SK-N-SH (cell line): Measurements from ENCODE around the gene C20orf96. TPM values are rescaled to one million over a fixed set of nuclear protein-coding genes. Genes with fewer than 3 reads are reported as not detected.

Source experiments
- CTCF ChIA-PET: fragments of 300-600, 350-600 bp; formaldehyde crosslinking; extraction: SDS; loops from one replicate; lab custom pipeline; 2021; lab: Yijun Ruan, JAX
- POLR2A ChIA-PET: fragments of 350-600 bp; sonication (Branson Sonifier 250); formaldehyde crosslinking; extraction: SDS; loops from one replicate; lab custom pipeline; 2020; ENCODE audit warnings: antibody characterized with exemption, inconsistent platforms; lab: Yijun Ruan, JAX
- DNase-seq: peaks from one replicate; pipeline ENCODE4 v3.0.0; 2012
- H2AFZ ChIP-seq: fragments of 200-600 bp; sonication (generic); 2 replicates; pipeline ENCODE4 v1.8.1; 2016; ENCODE audit warnings: antibody characterized with exemption, mild to moderate bottlenecking, low read depth
- H3F3A ChIP-seq: fragments of 200-600 bp; sonication (generic); replicated peaks from 2 replicates; pipeline ENCODE3; 2016; ENCODE audit warnings: antibody characterized with exemption, mild to moderate bottlenecking; ENCODE audit not compliant: insufficient read depth
- H3K27ac ChIP-seq, 2 experiments: fragments of 200-500 bp in 1 of 2; fragments of 200-600 bp in 1 of 2; sonication (Bioruptor generic) in 1 of 2; sonication (generic), shearing (Covaris generic) in 1 of 2; 2 replicates each; pipeline versions ENCODE4 v1.5.1 to v1.6.1; 2014 to 2016; ENCODE audit warnings: low read depth in 2 of 2, inconsistent platforms in 1 of 2, low read length in 1 of 2, mild to moderate bottlenecking in 1 of 2, mixed read lengths in 1 of 2
- H3K27me3 ChIP-seq: fragments of 200-600 bp; sonication (generic), shearing (Covaris generic); 2 replicates; pipeline ENCODE4 v1.6.1; 2016; ENCODE audit warnings: mixed run types; ENCODE audit not compliant: insufficient read depth
- H3K36me3 ChIP-seq, 2 experiments: fragments of 200-500 bp in 1 of 2; fragments of 200-600 bp in 1 of 2; sonication (Bioruptor generic) in 1 of 2; sonication (generic) in 1 of 2; replicated peaks in 1 of 2; 2 replicates each; pipeline versions ENCODE3 to v1.5.1; 2014 to 2016; ENCODE audit warnings: low read length in 1 of 2, mild to moderate bottlenecking in 1 of 2; ENCODE audit not compliant: insufficient read depth in 2 of 2, control insufficient read depth in 1 of 2
- H3K4me1 ChIP-seq, 2 experiments: fragments of 200-500 bp in 1 of 2; fragments of 200-600 bp in 1 of 2; sonication (Bioruptor generic) in 1 of 2; sonication (generic), shearing (Covaris generic) in 1 of 2; 2 replicates each; pipeline versions ENCODE4 v1.5.1 to v1.6.1; 2014 to 2016; ENCODE audit warnings: low read depth in 1 of 2, low read length in 1 of 2, mixed run types in 1 of 2; ENCODE audit not compliant: insufficient read depth in 2 of 2, control insufficient read depth in 1 of 2
- H3K4me2 ChIP-seq: fragments of 200-600 bp; sonication (generic), shearing (Covaris generic); 2 replicates; pipeline ENCODE4 v1.6.1; 2017; ENCODE audit warnings: mixed run types
- H3K4me3 ChIP-seq, 2 experiments: fragments of 200-500 bp in 1 of 2; fragments of 200-600 bp in 1 of 2; sonication (Bioruptor generic) in 1 of 2; sonication (generic), shearing (Covaris generic) in 1 of 2; 2 replicates each; pipeline versions ENCODE4 v1.5.1 to v1.8.1; 2014 to 2016; ENCODE audit warnings: low read depth in 2 of 2, inconsistent platforms in 1 of 2, low read length in 1 of 2, mild to moderate bottlenecking in 1 of 2, mixed read lengths in 1 of 2, moderate library complexity in 1 of 2
- H3K79me2 ChIP-seq: fragments of 200-600 bp; sonication (generic); 2 replicates; pipeline ENCODE4 v1.8.1; 2017; ENCODE audit warnings: mild to moderate bottlenecking; ENCODE audit not compliant: insufficient read depth
- H3K9ac ChIP-seq: fragments of 200-600 bp; sonication (generic); 2 replicates; pipeline ENCODE4 v1.6.1; 2017; ENCODE audit warnings: mixed run types
- H3K9me2 ChIP-seq: fragments of 200-600 bp; sonication (generic); 2 replicates; pipeline ENCODE4 v1.6.1; 2017; ENCODE audit warnings: mixed run types
- H3K9me3 ChIP-seq: fragments of 200-600 bp; sonication (generic); 2 replicates; pipeline ENCODE4 v1.6.1; 2017; ENCODE audit warnings: mixed run types, mild to moderate bottlenecking, moderate library complexity
- H4K20me1 ChIP-seq: fragments of 200-600 bp; sonication (generic); 2 replicates; pipeline ENCODE4 v1.6.1; 2017; ENCODE audit warnings: mild to moderate bottlenecking, mixed run types; ENCODE audit not compliant: insufficient read depth
- ELF1 ChIP-seq: IDR thresholded peaks from 2 replicates; pipeline ENCODE4 v1.4.0; 2012
- EP300 ChIP-seq, 2 experiments: IDR thresholded peaks; 2 replicates each; pipeline versions ENCODE4 v1.4.0 to v1.6.1; 2012; ENCODE audit warnings: borderline replicate concordance in 1 of 2, low read depth in 1 of 2, low read length in 1 of 2
- FOXJ3 ChIP-seq: sonication (generic); formaldehyde crosslinking; IDR thresholded peaks from 2 replicates; pipeline ENCODE4 v1.5.1; 2020; ENCODE audit warnings: mild to moderate bottlenecking, missing genetic modification reagents
- GATA2 ChIP-seq: sonication (generic); formaldehyde crosslinking; IDR thresholded peaks from 2 replicates; pipeline ENCODE4 v1.5.0; 2020; ENCODE audit warnings: mild to moderate bottlenecking, missing genetic modification reagents
- JUND ChIP-seq: IDR thresholded peaks from 2 replicates; pipeline ENCODE4 v1.4.0; 2012
- MEF2A ChIP-seq: IDR thresholded peaks from 2 replicates; pipeline ENCODE4 v1.4.0; 2012; ENCODE audit warnings: low read depth, borderline replicate concordance
- NFIC ChIP-seq: IDR thresholded peaks from 2 replicates; pipeline ENCODE4 v1.4.0; 2012; ENCODE audit warnings: borderline replicate concordance
- NRF1 ChIP-seq: IDR thresholded peaks from 2 replicates; pipeline ENCODE4 v1.6.1; 2012; ENCODE audit warnings: low read depth, mild to moderate bottlenecking, low read length
- POLR2AphosphoS5 ChIP-seq: IDR thresholded peaks from 2 replicates; pipeline ENCODE4 v1.6.1; 2012; ENCODE audit warnings: low read depth, low read length
- RFX5 ChIP-seq: IDR thresholded peaks from 2 replicates; pipeline ENCODE4 v1.6.1; 2012; ENCODE audit warnings: mild to moderate bottlenecking, improper control_type of control experiment, low read length
- SMC3 ChIP-seq: IDR thresholded peaks from 2 replicates; pipeline ENCODE4 v1.6.1; 2012; ENCODE audit warnings: low read depth, low read length, improper control_type of control experiment
- TEAD4 ChIP-seq: IDR thresholded peaks from 2 replicates; pipeline ENCODE4 v1.4.0; 2012; ENCODE audit warnings: mild to moderate bottlenecking, borderline replicate concordance; ENCODE audit not compliant: insufficient read depth
- YY1 ChIP-seq: IDR thresholded peaks from 2 replicates; pipeline ENCODE4 v1.4.0; 2012; ENCODE audit warnings: low read depth, mild to moderate bottlenecking
- WGBS: methylation state at CpG from one replicate; pipeline ENCODE4 v1.1.6; 2017; ENCODE audit warnings: low lambda C conversion rate; 5-methylcytosine and 5-hydroxymethylcytosine counted together
- polyA plus RNA-seq, 3 experiments: library from polyadenylated mRNA; depleted of rRNA; stranded (reverse); fragments of >200 nt; gene quantifications; 2 replicates each; pipeline ENCODE4 v1.2.3, GENCODE V29; 2012
- TF ChIP-seq, protein P1 (sequence below): fragments of 200-600 bp; sonication (generic); IDR thresholded peaks from 2 replicates; pipeline ENCODE4 v1.6.1; 2017; ENCODE audit warnings: antibody characterized with exemption, mild to moderate bottlenecking, moderate library complexity
- TF ChIP-seq, protein P2 (sequence below): IDR thresholded peaks from 2 replicates; pipeline ENCODE4 v1.6.1; 2012; ENCODE audit warnings: mild to moderate bottlenecking, low read depth, low read length, moderate library complexity
- TF ChIP-seq, protein P3 (sequence below): IDR thresholded peaks from 2 replicates; pipeline ENCODE4 v1.4.0; 2012; ENCODE audit warnings: low read depth
- TF ChIP-seq, protein P4 (sequence below): IDR thresholded peaks from 2 replicates; pipeline ENCODE4 v1.4.0; 2012; ENCODE audit warnings: low read depth, borderline replicate concordance
- TF ChIP-seq, protein P5 (sequence below): IDR thresholded peaks from 2 replicates; pipeline ENCODE4 v1.4.0; 2012; ENCODE audit warnings: low read depth, borderline replicate concordance
- TF ChIP-seq, protein P6 (sequence below): fragments of 150-350 bp; IDR thresholded peaks from 2 replicates; pipeline ENCODE4 v1.6.1; 2017; ENCODE audit warnings: antibody characterized with exemption, low read length, low read depth, borderline replicate concordance

Gene C20orf96
- polyA plus RNA-seq, 1 of the 3 experiments (the other 2 are of a cell fraction), result 16.6 TPM

DNA sequence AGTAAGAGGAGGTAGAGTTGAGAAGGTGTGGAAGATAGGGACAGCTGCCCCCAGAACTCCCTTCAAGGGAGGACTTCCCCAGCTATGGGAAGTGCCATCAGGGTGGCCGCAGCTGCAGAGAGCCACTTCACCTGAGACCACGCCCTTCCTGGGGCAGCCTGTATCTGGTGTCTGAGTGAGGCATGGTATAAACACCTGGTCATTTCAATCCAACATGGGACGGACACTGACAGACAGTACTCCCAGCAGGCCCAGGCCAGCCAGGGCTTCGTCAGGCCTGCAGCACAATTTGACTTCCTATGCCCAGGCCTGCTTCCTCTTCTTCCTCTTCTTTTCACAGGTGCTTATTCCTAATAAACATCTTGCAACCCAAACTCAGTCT lies 39.3 kb upstream of the C20orf96 start:
- TF ChIP-seq NRF1 (no peak), POLR2AphosphoS5 (no peak), ELF1 (no peak), EP300 (IDR thresholded peaks at IDR 0.05; ENCODE audit: borderline replicate concordance in 1 of 2, low read depth in 1 of 2, low read length in 1 of 2) (no peak), SMC3 (no peak), TEAD4 (no peak), FOXJ3 (no peak), YY1 (no peak), GATA2 (CRISPR knock-in tag) (no peak), JUND (no peak), NFIC (no peak), RFX5 (no peak), MEF2A (no peak)
- TF ChIP-seq, protein P1, sequence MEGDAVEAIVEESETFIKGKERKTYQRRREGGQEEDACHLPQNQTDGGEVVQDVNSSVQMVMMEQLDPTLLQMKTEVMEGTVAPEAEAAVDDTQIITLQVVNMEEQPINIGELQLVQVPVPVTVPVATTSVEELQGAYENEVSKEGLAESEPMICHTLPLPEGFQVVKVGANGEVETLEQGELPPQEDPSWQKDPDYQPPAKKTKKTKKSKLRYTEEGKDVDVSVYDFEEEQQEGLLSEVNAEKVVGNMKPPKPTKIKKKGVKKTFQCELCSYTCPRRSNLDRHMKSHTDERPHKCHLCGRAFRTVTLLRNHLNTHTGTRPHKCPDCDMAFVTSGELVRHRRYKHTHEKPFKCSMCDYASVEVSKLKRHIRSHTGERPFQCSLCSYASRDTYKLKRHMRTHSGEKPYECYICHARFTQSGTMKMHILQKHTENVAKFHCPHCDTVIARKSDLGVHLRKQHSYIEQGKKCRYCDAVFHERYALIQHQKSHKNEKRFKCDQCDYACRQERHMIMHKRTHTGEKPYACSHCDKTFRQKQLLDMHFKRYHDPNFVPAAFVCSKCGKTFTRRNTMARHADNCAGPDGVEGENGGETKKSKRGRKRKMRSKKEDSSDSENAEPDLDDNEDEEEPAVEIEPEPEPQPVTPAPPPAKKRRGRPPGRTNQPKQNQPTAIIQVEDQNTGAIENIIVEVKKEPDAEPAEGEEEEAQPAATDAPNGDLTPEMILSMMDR, result no peak
- TF ChIP-seq, protein P2, sequence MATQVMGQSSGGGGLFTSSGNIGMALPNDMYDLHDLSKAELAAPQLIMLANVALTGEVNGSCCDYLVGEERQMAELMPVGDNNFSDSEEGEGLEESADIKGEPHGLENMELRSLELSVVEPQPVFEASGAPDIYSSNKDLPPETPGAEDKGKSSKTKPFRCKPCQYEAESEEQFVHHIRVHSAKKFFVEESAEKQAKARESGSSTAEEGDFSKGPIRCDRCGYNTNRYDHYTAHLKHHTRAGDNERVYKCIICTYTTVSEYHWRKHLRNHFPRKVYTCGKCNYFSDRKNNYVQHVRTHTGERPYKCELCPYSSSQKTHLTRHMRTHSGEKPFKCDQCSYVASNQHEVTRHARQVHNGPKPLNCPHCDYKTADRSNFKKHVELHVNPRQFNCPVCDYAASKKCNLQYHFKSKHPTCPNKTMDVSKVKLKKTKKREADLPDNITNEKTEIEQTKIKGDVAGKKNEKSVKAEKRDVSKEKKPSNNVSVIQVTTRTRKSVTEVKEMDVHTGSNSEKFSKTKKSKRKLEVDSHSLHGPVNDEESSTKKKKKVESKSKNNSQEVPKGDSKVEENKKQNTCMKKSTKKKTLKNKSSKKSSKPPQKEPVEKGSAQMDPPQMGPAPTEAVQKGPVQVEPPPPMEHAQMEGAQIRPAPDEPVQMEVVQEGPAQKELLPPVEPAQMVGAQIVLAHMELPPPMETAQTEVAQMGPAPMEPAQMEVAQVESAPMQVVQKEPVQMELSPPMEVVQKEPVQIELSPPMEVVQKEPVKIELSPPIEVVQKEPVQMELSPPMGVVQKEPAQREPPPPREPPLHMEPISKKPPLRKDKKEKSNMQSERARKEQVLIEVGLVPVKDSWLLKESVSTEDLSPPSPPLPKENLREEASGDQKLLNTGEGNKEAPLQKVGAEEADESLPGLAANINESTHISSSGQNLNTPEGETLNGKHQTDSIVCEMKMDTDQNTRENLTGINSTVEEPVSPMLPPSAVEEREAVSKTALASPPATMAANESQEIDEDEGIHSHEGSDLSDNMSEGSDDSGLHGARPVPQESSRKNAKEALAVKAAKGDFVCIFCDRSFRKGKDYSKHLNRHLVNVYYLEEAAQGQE, result no peak
- TF ChIP-seq, protein P3, sequence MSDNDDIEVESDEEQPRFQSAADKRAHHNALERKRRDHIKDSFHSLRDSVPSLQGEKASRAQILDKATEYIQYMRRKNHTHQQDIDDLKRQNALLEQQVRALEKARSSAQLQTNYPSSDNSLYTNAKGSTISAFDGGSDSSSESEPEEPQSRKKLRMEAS, result no peak
- TF ChIP-seq, protein P4, sequence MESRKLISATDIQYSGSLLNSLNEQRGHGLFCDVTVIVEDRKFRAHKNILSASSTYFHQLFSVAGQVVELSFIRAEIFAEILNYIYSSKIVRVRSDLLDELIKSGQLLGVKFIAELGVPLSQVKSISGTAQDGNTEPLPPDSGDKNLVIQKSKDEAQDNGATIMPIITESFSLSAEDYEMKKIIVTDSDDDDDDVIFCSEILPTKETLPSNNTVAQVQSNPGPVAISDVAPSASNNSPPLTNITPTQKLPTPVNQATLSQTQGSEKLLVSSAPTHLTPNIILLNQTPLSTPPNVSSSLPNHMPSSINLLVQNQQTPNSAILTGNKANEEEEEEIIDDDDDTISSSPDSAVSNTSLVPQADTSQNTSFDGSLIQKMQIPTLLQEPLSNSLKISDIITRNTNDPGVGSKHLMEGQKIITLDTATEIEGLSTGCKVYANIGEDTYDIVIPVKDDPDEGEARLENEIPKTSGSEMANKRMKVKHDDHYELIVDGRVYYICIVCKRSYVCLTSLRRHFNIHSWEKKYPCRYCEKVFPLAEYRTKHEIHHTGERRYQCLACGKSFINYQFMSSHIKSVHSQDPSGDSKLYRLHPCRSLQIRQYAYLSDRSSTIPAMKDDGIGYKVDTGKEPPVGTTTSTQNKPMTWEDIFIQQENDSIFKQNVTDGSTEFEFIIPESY, result no peak
- TF ChIP-seq, protein P5, sequence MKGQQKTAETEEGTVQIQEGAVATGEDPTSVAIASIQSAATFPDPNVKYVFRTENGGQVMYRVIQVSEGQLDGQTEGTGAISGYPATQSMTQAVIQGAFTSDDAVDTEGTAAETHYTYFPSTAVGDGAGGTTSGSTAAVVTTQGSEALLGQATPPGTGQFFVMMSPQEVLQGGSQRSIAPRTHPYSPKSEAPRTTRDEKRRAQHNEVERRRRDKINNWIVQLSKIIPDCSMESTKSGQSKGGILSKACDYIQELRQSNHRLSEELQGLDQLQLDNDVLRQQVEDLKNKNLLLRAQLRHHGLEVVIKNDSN, result no peak
- TF ChIP-seq, protein P6, sequence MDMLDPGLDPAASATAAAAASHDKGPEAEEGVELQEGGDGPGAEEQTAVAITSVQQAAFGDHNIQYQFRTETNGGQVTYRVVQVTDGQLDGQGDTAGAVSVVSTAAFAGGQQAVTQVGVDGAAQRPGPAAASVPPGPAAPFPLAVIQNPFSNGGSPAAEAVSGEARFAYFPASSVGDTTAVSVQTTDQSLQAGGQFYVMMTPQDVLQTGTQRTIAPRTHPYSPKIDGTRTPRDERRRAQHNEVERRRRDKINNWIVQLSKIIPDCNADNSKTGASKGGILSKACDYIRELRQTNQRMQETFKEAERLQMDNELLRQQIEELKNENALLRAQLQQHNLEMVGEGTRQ, result no peak
- H4K20me1 ChIP-seq, result peaks cover 46% of the 10 kb centered on the region
- H3K9me3 ChIP-seq, result no peaks in the 10 kb centered on the region
- H3K27ac ChIP-seq, result peak overlapping the region; percentile 11 to 55; a peak in 2 of 4 replicates
- peaks cover 22 to 31% of the 10 kb centered on the region in 2 experiments; a peak in 3 of 4 replicates for H3K4me1 ChIP-seq
- peak overlapping the region; percentile 99 for H3K4me2 ChIP-seq
- H3K9ac ChIP-seq, result no peak overlapping the region
- peaks cover 37% of the 10 kb centered on the region for H3K79me2 ChIP-seq
- no peaks in the 10 kb centered on the region for H3K9me2 ChIP-seq
- H3K4me3 ChIP-seq, result no peak overlapping the region
- WGBS, result 90% methylated on average over 4 of the region's 4 CpGs
- no peak overlapping the region for H2AFZ ChIP-seq
- ChIA-PET CTCF (interaction anchor here (0.9 to 5.9 kb wide), 21 partner anchors 8 to 122 kb away, joined by 3 to 65 read pairs (median 5); partner anchors contain the start of gene NRSN2), POLR2A (interaction anchor here (1.3 to 4.7 kb wide), 2 partner anchors 17 to 32 kb away, joined by 6 to 39 read pairs; partner anchors contain the start of gene NRSN2)
- DNase-seq, result no peak
- no peaks in the 10 kb centered on the region for H3K27me3 ChIP-seq
- peaks cover 7 to 18% of the 10 kb centered on the region in 2 experiments for H3K36me3 ChIP-seq
- H3F3A ChIP-seq, result peaks cover 24% of the 10 kb centered on the region
